Stimulated activated CD4-positive, alpha-beta T cell treated with anti-CD3 and anti-CD28 coated beads, TNF-alpha, amount 100 ng/mL, for 24 hours (primary cell): Measurements from ENCODE around the gene SORCS2.
"Not testable (repeated sequence)": the region's sequence is repeated elsewhere in the genome, so short reads cannot be mapped to it uniquely, and the experiment has no call there.

Experiments
- DNase-seq, 3 experiments: peaks; one replicate each; pipeline ENCODE4 v3.0.0-alpha.2; 2020; ENCODE audit warnings: low read depth in 3 of 3

SORCS2 gene

DNA sequence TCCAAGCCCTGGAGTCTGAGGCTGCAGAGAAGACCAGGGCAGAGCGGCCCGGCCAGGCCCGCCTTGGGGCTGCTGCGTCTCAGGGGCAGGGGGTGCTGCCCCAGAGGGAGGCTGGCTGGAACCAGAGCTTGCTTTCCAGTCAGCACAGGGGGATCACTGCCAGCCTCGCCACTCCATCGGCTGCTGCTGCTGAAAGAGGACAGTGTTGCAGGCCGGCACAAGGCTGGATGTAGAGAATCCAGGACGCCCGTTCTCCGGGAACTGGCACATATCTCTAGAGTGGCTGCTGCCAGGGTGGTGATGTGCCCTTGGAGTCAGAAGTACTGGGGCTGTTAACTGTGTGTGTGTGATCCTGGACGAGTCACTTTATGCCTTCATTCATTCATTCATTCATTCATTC is 31.9 kb upstream of the SORCS2 start:
- no peak for DNase-seq

GRCh38 chr4:7160951-7161440 is 31.3 kb upstream of the SORCS2 start:
- no peak for DNase-seq

DNA sequence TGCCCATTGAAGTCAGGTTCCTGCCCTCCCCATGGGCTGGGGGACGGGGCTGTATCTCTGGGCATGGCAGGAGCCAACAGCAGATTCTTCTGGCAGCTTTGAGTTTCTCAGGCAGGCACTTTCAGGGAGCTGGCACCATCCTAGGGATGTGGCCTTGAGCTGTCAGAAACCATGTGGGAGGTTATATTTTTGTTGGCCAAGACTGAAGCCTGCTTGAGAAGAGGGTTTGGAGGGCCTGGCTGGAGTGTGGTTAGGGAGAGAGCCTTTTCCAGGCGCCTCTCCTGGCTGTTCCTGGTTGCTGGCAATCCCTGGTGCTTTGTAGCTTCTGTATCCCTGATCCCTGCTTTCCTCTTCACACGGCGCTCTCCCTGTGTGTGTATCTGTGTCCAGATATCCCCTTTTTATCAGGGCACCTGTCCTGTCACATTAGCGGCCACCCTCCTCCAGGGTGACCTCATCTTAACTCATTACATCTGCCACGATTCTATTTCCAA is 30.6 kb upstream of the SORCS2 start:
- no peak for DNase-seq

DNA sequence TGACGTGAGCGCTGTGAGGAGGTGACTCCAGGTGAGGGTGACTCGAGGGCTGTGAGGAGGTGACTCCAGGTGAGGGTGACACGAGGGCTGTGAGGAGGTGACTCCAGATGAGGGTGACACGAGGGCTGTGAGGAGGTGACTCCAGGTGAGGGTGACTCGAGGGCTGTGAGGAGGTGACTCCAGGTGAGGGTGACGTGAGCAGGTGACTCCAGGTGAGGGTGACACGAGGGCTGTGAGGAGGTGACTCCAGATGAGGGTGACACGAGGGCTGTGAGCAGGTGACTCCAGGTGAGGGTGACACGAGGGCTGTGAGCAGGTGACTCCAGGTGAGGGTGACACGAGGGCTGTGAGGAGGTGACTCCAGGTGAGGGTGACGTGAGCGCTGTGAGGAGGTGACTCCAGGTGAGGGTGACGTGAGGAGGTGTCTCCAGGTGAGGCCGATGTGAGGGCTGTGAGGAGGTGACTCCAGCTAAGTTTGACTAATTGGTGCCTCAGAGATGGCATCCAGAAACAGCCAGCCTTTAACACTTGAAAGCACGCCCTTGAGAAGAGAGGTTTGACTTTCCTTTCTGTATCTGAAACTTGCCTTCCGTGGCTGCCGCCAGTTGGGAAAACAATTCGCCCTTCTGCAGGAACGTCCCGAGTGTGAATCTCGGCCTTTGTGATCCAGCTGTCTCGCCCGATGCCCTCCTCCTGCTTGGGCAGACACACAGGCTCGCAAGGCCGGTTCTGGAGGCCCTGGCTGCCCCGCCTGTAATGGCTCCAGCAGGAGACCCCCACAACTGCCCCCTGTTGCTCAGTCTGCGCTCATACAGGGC is 27.1 kb upstream of the SORCS2 start:
- DNase-seq: not testable (repeated sequence)

GRCh38 chr4:7165874-7166201 is 26.5 kb upstream of the SORCS2 start:
- no peak for DNase-seq

DNA sequence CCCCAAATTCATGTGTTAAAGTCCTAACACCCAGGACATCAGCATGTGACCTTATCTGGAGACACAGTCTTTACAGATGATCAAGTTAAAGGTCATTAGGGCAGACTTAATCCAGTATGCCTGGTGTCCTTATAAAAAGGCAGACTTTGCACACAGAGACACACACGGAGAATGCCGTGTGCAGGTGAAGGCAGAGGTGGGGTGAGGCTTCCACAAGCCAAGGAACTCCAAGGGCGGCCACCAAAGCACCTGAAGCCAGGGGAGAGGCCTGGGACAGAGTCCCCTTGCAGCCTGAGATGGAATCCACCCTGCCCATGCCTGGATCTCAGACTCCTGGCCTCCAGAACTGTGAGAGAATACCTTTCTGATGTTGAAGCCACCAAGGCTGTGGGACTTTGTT is 26.1 kb upstream of the SORCS2 start:
- no peak for DNase-seq

GRCh38 chr4:7166981-7167700 is 25.2 kb upstream of the SORCS2 start:
- no peak for DNase-seq

DNA sequence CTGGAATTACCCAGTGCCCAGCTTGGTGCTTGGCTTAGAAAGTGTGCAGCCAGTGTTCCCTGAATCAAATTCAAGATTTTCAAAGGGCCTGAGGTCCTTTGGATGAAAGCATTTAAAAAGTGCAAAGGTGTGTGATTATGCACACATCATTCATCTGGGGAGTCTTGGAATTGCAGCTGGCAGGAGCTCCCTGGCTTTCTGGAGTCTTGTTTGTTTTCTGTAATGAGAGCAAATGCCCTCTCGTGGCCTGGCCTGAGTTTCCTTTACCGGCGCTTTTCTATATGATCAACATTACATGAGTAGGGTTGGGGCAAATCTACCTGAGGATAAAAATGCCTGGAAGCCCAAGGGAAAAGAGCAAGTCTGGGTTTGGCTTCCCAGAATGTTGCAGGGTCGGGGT is 24.6 kb upstream of the SORCS2 start:
- no peak for DNase-seq

DNA sequence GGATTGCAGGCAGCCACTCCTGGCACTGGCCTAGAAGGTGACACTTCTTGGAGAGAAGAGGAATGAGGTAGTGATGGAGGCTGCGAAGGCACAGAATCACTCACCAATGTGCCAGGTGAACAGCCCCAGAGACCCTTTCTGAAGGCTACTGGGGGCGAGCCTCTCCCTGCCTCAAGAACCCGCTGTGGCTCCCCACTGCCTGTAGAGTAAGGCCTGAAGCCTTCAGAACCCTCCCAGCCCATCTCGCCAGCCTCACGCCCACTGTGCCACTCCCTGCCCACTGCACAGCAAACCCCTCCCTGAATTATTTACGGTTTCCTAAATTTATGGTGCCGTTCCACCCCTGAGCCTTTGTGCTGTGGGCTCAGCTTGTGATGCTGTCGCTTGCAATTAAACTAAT is 24.2 kb upstream of the SORCS2 start:
- no peak for DNase-seq

- DNase-seq: no peak
These were observed 23.2 kb upstream of the SORCS2 start for GRCh38 chr4:7169134-7169533.

DNA sequence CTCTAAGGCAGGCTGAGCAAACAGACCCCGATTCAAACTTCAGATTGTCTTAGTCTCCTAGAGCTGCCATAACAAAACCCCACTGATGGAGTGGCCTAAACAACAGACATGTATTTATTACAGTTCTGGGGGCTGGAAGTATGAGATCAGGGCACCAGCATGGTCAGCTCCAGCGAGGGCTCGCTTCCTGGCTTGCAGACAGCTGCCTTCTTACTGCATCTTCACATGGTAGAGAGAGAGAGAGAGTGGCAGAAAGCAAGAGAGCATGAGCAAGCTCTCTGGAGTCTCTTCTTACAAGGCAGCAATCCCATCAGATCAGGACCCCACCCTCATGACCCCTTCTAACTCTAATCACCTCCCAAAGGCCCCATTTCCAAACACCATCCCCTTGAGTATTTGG is 22.3 kb upstream of the SORCS2 start:
- no peak for DNase-seq

DNA sequence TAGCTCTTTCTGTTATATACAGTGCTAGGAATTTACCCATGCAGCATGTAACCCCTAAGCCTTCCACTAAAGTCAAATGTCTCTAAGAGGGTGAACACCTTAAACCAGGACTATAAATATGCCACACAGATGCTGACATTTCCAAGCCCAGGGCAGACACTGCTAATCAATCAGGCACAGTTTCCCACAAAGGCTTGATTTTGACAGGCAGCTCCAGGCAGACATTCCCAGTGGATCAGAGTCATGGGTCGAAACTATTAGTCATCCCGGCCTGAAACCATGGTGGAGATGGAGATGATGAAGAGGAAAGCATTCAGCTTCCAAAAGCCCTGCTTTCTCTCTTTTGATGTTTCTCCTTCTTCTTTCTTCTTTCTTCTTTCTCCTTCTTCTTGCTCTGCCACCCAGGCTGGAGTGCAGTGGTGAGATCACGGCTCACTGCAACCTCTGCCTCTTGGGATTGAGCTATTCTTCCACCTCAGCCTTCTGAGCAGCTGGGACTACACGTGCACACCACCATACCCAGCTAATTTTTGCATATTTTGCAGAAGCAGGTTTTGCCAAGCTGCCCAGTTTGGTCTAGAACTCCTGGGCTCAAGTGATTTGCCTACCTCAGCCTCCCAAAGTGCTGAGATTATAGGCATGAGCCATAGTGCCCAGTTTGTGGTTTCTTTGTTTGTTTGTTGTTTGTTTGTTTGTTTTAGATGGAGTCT is 21.0 kb upstream of the SORCS2 start:
- no peak for DNase-seq

GRCh38 chr4:7172508-7172907 is 19.8 kb upstream of the SORCS2 start:
- no peak for DNase-seq

GRCh38 chr4:7172946-7173345 is 19.4 kb upstream of the SORCS2 start:
- no peak for DNase-seq

GRCh38 chr4:7173841-7174449 is 18.4 kb upstream of the SORCS2 start:
- DNase-seq: no peak

DNA sequence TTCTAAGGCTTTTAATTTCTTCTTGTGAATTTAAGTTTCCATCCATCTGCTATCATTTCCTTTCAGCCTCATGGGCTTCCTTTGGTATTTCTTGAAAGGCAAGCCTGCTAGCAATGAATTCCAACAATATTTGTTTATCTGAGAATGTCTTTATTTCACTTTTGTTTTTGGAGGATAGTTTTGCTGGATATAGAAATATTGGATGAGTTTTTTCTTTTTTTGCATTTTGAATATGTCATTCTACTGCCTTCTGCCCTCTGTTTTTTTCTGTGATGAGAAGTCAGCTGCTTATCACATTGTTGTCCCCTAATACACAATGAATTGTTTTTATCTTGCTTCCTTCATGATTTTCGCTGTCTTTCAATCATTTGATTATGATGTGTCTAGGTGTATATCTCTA is 13.2 kb upstream of the SORCS2 start:
- DNase-seq: no peak

- DNase-seq: no peak
These were observed 11.4 kb upstream of the SORCS2 start for GRCh38 chr4:7180938-7181337.

DNA sequence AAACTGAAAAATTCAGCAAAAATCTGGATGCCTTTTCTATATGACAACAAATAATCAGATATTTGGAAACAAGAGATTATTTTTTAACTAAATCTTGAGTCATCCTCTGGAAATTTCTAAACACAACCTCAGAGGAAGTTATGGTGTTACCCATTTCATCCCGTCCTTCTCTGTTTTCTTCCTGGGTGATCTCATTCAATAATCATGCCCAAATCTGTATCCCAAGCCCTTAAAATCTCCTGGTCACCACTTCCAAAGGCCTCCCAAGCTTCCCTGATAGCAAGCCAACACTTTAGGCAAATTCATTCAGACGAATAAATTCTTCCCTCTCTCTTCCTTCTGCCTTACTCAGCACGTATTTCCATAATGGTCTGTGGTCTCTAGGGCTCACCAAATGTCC is 9.7 kb upstream of the SORCS2 start:
- DNase-seq: no peak

DNA sequence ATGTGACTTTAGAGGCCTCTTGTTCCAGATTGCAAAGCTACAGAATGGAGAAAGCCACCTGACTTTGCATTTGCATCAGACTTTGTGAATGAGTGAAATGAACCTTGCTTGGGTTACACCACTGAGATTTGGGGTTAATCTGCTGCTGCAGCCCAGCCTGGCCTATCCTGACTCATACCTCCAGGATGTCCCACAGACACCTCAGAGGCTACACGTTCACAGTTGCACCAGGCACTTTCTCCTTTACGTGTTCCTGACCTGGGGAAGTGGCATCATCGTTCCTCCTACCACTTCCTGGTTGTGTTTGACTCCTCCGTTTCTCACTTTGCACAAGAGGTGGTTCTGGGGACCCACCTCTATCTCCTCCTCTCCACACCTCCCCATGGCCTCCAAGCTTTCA is 9.2 kb upstream of the SORCS2 start:
- DNase-seq: peak in 1 of 3 experiments; percentile 34

- DNase-seq: no peak
These were observed 8.4 kb upstream of the SORCS2 start for GRCh38 chr4:7183780-7184460.

GRCh38 chr4:7185487-7186030 is 6.8 kb upstream of the SORCS2 start:
- no peak for DNase-seq
